Transverse colon (tissue), 4 donors: ENCODE results near the gene SMAP2. TPM values are rescaled to one million over a fixed set of nuclear protein-coding genes. Genes with fewer than 3 reads are reported as not detected.

Experiments used
- DNase-seq: peaks from one replicate; pipeline ENCODE4 v3.0.0-alpha.2; 2019
- H3K27ac ChIP-seq, 4 donors: fragments of 200-600 bp; sonication (generic); 2 replicates each; pipeline ENCODE4 v1.5.1; 2016 to 2018; ENCODE audit warnings: inconsistent platforms in 4 of 4
- H3K27me3 ChIP-seq: fragments of 200-600 bp; sonication (generic); 2 replicates; pipeline ENCODE4 v1.5.1; 2017; ENCODE audit warnings: inconsistent platforms
- H3K36me3 ChIP-seq, 4 donors: fragments of 200-600 bp; sonication (generic); 2 replicates each; pipeline ENCODE4 v1.5.1; 2017 to 2019; ENCODE audit warnings: inconsistent platforms in 4 of 4
- H3K4me1 ChIP-seq, 4 donors: fragments of 200-600 bp; sonication (generic); 2 replicates each; pipeline ENCODE4 v1.5.1; 2017 to 2020; ENCODE audit warnings: inconsistent platforms in 4 of 4
- H3K4me3 ChIP-seq, 4 donors: fragments of 200-600 bp; sonication (generic); 1 replicate in 1 of 4; 2 replicates in 3 of 4; pipeline versions ENCODE4 v1.5.1 to v1.6.1; 2017 to 2019; ENCODE audit warnings: inconsistent platforms in 4 of 4
- H3K9me3 ChIP-seq, 2 donors: fragments of 200-600 bp; sonication (generic); 2 replicates each; pipeline ENCODE4 v1.5.1; 2017 to 2019; ENCODE audit warnings: inconsistent platforms in 2 of 2
- EP300 ChIP-seq: sonication (generic); formaldehyde crosslinking; IDR thresholded peaks from one replicate; pipeline ENCODE4 v1.6.1; 2017; ENCODE audit warnings: antibody characterized with exemption, low read depth
- POLR2A ChIP-seq: fragments of 450-650 bp; IDR thresholded peaks from one replicate; pipeline ENCODE4 v1.6.1; 2016; ENCODE audit warnings: antibody characterized with exemption, mild to moderate bottlenecking, moderate library complexity
- POLR2AphosphoS5 ChIP-seq, 3 donors: sonication (generic); formaldehyde crosslinking; IDR thresholded peaks; one replicate each; pipeline ENCODE4 v1.6.1; 2016; ENCODE audit warnings: antibody characterized with exemption in 3 of 3
- WGBS, 2 donors: methylation state at CpG; one replicate each; pipeline ENCODE4 v1.1.5; 2018; ENCODE audit warnings: low coverage in 1 of 2; 5-methylcytosine and 5-hydroxymethylcytosine counted together
- in situ Hi-C, 4 donors: fragments of 200-750 bp; cut with MboI; loops; one replicate each; pipeline versions ENCODE4 v1.15.0 to v1.15.1; 2017; ENCODE audit warnings: low sequenced_read_pairs in 3 of 4, low pct_ligation_motif_present in 1 of 4, low pct_unique_long_range_greater_than_20kb in 1 of 4
- intact Hi-C: fragments of 100-400 bp; cut with DNase I; formaldehyde crosslinking; loops from one replicate; pipeline ENCODE4 v1.15.1; 2023; ENCODE audit warnings: low total_unique reads
- total RNA-seq, 4 donors: library from RNA; depleted of rRNA; stranded (reverse); fragments of >200 nt; gene quantifications; one replicate each; pipeline ENCODE4 v1.1.0, GENCODE V29; 2016
- TF ChIP-seq, protein P1 (sequence below), 5 experiments: fragments of 200-600 bp in 3 of 5; fragments of 450-650 bp in 2 of 5; sonication (generic) in 3 of 5; IDR thresholded peaks; 1 replicate in 2 of 5; 2 replicates in 3 of 5; pipeline ENCODE4 v1.5.1; 2016 to 2017; ENCODE audit warnings: antibody characterized with exemption in 5 of 5, inconsistent platforms in 3 of 5, mild to moderate bottlenecking in 2 of 5, moderate library complexity in 1 of 5

Gene SMAP2
- total RNA-seq, 4 donors from 2014 or later: 20.1 to 47.0 (median 33.8) TPM

- 7 to 12% methylated on average over 5 to 6 of the region's 6 CpGs for WGBS, 2 donors
- TF ChIP-seq, protein P1, sequence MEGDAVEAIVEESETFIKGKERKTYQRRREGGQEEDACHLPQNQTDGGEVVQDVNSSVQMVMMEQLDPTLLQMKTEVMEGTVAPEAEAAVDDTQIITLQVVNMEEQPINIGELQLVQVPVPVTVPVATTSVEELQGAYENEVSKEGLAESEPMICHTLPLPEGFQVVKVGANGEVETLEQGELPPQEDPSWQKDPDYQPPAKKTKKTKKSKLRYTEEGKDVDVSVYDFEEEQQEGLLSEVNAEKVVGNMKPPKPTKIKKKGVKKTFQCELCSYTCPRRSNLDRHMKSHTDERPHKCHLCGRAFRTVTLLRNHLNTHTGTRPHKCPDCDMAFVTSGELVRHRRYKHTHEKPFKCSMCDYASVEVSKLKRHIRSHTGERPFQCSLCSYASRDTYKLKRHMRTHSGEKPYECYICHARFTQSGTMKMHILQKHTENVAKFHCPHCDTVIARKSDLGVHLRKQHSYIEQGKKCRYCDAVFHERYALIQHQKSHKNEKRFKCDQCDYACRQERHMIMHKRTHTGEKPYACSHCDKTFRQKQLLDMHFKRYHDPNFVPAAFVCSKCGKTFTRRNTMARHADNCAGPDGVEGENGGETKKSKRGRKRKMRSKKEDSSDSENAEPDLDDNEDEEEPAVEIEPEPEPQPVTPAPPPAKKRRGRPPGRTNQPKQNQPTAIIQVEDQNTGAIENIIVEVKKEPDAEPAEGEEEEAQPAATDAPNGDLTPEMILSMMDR (IDR thresholded peaks at IDR 0.05): no peak
- TF ChIP-seq POLR2AphosphoS5 (IDR thresholded peaks at IDR 0.05): peak in 1 of 3 donors; percentile 10
- peak; percentile 10 for TF ChIP-seq POLR2A
- no peak for TF ChIP-seq EP300
- intact Hi-C loops: no loop called here
- Histone ChIP-seq H3K4me1 (no peaks in the 10 kb centered on the region), H3K27me3 (no peaks in the 10 kb centered on the region), H3K36me3 (no peaks in the 10 kb centered on the region), H3K4me3 (no peak overlapping the region), H3K27ac (peak overlapping the region in 1 of 4 donors; percentile 18), H3K9me3 (no peaks in the 10 kb centered on the region)
- in situ Hi-C loops: loop anchor here in 1 of 4 donors (5.0 kb wide), 1 partner anchor 63 kb away; no protein-coding TSS in a partner anchor
- peak; percentile 52 for DNase-seq
These were observed 28.9 kb upstream of the SMAP2 start for GRCh38 chr1:40344597-40344996.

GRCh38 chr1:40350391-40350790 lies 23.1 kb upstream of the SMAP2 start:
- H3K27me3 ChIP-seq: no peaks in the 10 kb centered on the region
- H3K4me1 ChIP-seq: no peaks in the 10 kb centered on the region
- 75 to 76% methylated on average over 2 of the region's 2 CpGs for WGBS, 2 donors
- H3K9me3 ChIP-seq: no peaks in the 10 kb centered on the region
- intact Hi-C loops (no loop called here), in situ Hi-C loops (no loop called here)
- TF ChIP-seq, protein P1 (IDR thresholded peaks at IDR 0.05): no peak
- TF ChIP-seq POLR2AphosphoS5 (IDR thresholded peaks at IDR 0.05) (no peak), EP300 (no peak), POLR2A (no peak)
- H3K36me3 ChIP-seq: no peaks in the 10 kb centered on the region
- H3K4me3 ChIP-seq: no peak overlapping the region
- DNase-seq: no peak
- no peak overlapping the region for H3K27ac ChIP-seq

- in situ Hi-C loops: no loop called here
- no peaks in the 10 kb centered on the region for H3K9me3 ChIP-seq
- no peaks in the 10 kb centered on the region for H3K4me1 ChIP-seq
- H3K4me3 ChIP-seq: no peak overlapping the region
- no peak for TF ChIP-seq POLR2A
- TF ChIP-seq EP300: no peak
- TF ChIP-seq, protein P1 (IDR thresholded peaks at IDR 0.05): no peak
- no peak for TF ChIP-seq POLR2AphosphoS5 (IDR thresholded peaks at IDR 0.05)
- no peaks in the 10 kb centered on the region for H3K36me3 ChIP-seq
- no peaks in the 10 kb centered on the region for H3K27me3 ChIP-seq
- no peak for DNase-seq
- H3K27ac ChIP-seq: no peak overlapping the region
- intact Hi-C loops: no loop called here
- WGBS, 2 donors: 91 to 100% methylated on average over 1 to 2 of the region's 2 CpGs
These were observed 22.4 kb upstream of the SMAP2 start for GRCh38 chr1:40351124-40351523.

DNA sequence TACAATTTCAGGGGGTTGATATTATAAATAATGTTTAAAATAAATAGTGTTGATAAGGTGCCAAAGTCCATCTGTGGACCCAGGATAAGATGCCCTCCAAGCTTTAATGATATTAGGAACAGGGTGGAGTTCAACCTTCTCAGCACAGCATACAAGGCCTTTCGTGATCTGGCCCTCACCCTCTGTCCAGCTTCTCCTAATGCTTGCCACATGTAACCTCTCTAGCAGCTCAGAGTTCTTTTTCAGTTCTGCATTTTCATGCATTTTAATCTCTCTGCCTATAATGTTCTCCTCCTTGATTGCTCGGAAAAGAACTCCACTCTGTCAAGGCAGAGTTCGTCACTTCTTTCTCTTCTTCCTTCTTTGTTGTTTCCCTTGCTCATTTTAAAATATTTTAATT lies 21.4 kb upstream of the SMAP2 start:
- Histone ChIP-seq H3K36me3 (no peaks in the 10 kb centered on the region), H3K9me3 (peaks cover 0 to under 1% of the 10 kb centered on the region in 2 donors), H3K27me3 (no peaks in the 10 kb centered on the region), H3K4me3 (no peak overlapping the region), H3K4me1 (no peaks in the 10 kb centered on the region), H3K27ac (peak overlapping the region in 2 of 4 donors; percentile 16 to 47)
- in situ Hi-C loops: no loop called here
- TF ChIP-seq POLR2A: no peak
- no peak for TF ChIP-seq EP300
- no peak for TF ChIP-seq POLR2AphosphoS5 (IDR thresholded peaks at IDR 0.05)
- TF ChIP-seq, protein P1 (IDR thresholded peaks at IDR 0.05): no peak
- DNase-seq: no peak
- 73 to 75% methylated on average over 3 of the region's 3 CpGs for WGBS, 2 donors
- intact Hi-C loops: no loop called here
